GM19395 (cell line): ENCODE results near the gene APBB2.

ENCODE experiments used
- ATAC-seq: cut with Tn5 transposase; IDR thresholded peaks from one replicate; pipeline ENCODE4 v1.9.1; 2021; ENCODE audit warnings: mild to moderate bottlenecking, moderate library complexity; ENCODE audit not compliant: unreplicated experiment

Gene APBB2

DNA sequence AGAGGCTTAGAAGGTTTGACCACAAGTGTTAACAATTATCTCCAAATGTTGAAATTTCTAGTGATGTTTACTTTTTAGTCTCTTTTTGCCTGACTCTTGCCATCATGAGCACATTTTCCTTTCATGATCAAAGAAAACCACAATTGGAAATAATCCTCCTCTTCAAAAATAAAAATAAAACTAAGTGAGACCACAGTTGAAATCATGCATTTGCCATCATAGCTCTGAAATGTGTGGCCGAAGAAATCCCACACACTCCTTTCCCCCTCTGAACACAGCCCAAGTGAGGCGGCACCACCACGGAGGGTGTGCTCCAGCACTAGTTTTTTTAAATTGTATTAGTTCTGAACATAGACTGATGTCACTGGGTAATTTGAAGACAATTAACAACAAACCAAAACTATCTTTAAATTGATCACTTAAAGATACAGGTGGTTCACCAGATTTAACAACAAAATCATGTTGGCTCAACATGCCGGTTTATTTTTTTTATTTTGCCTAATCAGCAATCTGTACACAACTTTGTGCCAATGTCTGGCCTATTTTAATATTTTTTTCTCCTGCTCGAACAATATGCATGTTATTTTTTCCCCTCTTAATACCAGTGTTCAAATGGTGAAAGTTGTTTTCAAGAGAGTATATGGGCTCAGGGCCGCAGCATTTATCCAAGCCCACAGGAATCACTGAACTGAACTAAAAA lies 17.6 kb downstream of the APBB2 start:
- ATAC-seq = no peak

DNA sequence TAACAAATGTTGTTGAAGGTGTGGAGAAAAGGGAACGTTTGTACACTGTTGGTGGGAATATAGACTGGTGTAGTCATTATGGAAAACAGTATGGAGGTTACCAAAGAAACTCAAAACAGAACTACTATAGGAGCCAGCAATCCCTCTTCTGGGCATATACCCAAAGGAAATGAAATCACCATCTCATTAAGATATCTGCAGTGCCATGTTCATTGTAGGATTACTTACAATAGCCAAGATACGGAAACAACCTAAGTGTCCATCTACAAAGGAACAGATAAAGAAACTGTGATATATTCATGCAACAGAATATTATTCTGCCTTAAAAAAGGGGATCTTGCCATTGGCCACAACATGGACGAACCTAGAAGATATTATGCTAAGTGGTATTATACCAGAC lies 22.2 kb downstream of the APBB2 start:
- ATAC-seq = no peak

DNA sequence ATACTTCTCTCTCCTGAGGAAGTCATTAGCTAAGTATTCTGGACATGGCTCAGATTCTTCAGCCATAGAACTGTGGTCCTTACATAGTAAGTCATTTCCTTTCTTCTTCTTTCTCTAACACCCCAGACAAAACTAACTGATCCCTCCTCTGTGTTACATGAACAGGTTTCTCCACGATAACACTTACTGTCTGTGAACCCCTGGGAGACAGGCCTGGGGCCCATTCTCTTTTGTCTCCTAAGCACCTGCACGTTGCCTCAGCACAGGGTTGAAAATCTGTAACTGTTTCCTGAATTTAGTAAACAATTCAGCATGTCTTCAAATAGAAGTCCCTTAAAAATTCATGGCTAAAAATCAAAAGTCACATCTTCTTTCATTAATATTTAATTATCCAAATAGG lies 24.7 kb downstream of the APBB2 start:
- no peak for ATAC-seq

DNA sequence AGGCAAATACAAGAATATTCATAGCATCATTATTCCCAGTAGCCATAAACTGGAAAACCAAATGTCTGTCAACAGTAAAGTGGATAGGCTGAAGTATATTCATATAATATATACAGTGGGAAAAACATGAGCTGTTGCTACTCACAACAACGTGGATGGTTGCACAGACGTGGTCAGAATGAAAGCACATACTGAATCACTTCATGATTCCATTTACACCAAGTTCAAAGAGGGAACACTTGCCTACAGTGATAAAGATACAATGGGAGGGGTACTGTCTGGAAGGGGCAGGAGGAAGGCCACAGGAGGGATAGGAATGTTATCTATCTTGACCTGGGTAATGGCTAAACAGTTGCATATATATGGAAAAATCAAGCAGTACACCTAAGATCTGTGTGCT lies 25.3 kb downstream of the APBB2 start:
- no peak for ATAC-seq

DNA sequence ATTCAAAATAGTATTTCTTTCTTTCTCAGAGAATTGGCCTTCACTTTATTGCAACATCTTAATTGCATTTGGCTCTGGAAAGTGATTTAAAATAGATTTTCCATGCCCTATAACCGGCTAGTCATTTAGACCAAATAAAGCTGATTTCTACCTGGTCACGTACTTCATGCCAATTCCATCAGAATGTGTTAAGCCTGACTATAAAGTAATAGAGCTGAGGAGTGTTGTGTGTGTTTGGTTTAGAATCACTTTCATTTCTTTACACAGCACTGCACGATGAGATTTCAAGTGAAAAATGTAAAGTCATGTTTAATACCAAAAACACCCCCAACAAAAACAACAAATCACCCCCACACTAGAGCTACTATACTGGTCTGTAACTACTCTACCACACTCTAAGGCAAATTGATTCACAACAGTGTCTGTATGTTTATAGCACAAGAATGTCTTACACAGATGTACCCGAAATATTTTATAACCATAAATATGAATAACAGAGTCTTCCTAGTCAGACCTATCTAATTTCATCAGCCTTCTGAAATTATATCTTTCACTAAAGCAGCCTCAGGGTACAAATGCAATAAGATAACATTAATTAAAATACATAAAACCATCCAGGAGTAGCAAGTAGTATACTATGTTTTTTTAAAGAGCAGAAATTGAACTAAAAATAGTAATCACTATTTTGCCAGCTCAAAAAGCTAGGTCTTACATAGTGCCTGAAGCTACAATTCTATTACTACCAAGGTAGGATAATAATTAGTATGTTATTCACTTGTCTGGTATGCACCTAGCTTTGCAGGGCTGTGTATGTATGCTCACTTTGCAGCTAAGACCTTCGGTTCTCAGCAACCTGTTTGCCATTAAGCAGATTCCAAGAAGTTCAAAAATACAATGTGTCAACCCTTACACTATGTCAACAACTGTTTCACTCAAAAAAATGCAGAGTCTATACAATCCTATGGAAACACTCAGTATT lies 28.4 kb downstream of the APBB2 start:
- no peak for ATAC-seq

DNA sequence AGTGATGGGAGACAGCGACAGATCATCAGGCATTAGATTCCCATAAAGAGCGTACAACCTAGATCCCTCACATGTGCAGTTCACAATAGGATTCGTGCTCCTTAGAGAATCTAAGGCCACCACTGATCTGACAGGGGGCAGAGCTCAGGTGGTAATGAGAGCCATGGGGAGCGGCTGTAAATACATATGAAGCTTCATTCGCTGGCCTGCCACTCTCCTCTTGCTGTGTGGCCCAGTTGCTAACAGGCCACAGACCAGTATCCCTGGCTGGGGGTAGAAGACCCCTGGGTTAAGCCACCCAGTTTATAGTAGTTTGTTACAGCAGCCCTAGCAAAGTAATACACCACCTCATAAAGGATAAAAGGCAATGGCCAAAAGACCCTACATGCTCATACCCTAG lies 30.3 kb downstream of the APBB2 start:
- ATAC-seq = no peak

DNA sequence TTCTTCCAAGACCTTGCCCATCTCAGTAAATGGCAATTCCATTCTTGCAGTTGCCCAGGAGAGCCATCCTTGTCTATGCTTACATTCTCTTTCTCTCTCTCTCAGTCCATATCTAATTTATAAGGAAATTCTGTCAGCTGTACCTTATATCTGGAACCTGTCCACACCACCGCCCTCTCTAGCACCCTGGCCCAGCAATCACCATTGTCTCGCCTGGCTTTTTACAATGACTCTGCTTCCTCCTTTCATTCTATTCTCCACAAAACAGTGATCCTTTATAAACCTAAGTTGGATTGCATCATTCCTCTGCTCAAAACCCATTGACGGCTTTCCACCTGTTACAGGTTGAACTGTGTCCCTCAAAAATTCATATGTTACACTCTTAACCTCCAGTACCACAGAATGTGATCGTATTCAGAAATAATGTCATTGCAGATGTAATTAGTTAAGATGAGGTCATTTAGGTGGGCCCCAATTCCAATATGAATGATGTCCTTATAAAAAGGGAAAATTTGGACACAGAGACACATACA lies 31.3 kb downstream of the APBB2 start:
- no peak for ATAC-seq

DNA sequence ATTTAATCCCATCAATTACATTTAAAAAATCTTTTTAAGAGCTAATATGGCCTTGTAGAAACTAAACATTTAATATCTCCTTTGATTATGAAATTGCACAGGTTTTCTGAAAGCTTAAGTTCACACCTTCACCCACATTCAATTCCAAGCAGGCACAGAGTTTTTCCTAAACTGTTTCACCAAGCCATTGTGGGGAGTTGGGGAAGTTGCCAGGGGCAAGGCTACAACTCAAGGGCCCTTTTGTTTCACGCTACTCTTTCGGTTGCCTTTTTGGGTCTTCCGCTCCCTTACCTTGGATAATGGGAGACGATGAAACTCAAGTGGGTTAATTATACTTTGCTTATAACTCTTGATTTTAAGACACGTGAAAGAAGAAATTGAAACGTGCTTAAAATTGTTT lies 33.3 kb downstream of the APBB2 start:
- no peak for ATAC-seq

DNA sequence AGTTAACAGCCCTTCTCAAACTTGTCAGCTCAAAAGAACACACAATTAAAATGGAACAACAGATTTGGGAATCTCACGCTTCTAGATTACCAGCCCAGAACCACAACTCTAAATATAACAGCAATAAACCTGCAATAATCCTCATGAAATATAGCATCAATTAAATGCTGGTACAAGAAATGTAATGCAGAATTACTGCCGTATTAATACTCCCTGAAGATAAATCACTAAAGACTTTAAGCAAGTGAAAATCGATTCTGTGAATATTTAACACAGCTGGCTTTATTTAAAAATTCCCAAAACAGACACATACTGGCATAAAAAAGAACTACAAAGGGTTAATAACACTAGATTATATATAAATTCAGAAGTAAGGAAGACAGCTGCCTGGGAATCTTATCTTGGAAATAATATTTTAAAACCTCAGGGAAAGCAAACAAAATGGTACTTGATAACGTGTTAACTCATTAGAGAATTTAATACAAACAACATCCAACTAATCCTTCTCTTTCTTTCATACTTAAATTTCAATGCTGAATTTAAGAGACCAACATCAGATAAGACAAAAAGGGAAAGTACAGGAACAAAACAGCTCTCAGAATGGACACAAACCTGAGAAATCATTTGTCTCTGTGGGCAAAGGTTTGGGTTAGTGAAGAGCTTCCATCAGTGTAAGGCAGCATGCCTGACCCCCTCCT lies 34.7 kb downstream of the APBB2 start:
- ATAC-seq = no peak

DNA sequence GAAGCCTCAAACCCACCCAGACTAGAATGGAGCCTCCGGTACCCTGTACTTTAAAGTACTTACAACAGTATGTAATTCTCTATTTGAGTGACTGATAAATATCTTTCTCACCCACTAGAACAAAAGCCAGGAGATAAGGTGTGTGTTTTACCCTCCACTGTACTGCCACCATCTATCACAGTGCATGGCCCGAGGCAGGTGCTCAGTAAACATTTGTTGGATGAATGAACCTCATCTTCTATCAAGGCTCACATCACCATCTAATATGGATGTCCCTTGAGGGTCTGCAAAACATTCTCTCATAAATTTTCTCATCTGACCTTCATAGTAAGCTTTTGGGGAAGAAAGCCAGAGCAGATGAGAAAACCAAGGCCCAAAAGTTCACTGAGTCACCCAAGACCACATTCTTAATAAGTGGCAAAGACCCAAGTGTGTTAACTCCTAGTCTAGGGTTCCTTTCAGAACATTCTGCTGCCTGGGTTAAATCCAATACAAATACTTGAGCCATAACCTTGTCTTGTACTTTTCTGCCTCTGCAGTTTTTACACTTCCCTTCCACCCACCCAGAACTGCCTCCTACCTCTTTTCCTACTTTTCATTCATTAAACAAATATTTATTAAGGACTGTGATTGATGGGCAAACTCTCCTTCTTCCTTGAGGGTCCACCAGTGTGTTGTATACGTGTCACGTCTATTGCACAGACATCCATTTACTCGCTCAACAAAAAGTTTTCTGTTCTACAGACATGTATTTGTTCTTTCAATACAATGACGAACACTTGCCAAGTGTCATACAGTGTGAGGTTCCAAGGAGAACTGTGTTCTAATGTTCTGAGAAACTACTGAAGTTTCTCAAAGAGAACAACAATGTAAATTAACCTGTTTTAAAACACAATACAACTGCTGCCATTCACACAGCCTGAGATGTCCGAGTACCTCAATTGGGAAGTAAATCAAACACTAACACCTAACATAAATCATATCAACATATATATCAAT lies 35.7 kb downstream of the APBB2 start:
- no peak for ATAC-seq

DNA sequence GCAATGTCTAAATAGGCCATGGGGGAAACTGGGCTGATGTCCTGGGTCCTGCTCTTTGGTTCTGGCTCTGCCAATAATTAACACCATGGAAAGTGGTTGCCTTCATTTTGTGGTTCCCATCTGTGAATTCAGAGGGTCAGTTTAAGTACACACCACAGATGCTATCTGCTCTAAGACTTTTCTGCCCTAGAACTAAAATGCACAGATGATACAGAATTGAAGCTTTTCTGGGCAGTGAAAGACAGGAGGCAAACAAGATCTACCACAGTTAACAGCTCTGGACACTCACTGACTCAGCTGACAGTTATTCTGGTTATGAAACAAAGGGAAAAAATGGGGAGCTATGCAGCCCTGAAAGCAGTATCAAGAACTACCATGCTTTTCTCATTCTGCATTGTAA lies 37.3 kb downstream of the APBB2 start:
- ATAC-seq = no peak

DNA sequence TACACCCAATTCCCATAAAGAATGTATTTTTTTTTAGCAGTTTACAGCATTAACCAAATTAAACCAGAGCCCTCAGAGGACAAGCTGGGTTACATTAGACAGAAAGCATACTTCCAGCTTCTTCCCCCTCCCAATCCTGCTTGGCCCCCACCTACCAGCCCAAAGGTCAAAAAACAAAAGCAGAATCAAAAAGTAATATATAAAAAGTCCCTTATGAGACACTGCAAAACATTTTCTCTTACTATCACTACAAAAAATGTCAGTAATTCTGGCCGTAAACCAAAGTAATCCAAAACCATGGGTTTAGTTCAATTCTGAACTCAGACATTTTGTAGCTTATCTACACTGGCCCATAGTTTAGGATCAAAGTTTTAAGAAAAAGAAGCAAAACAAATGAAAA lies 38.0 kb downstream of the APBB2 start:
- ATAC-seq = no peak

DNA sequence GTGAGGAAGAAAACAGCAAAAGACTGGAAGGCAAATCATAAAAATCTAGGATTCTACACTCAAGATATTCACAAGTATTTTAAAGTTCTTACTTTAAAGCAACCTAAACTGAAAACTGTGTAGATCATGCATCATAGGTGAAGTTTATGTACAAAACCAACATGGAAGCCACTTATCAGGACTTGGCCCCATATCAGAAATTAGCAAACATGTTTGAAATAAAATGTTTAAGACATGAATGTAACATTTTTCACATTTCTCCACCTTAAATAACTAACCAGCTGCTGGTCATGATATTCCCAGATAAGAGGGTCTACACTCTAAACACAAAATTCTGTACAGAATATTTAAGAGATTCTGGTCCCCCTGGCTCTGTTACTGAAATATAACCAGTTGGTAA lies 38.5 kb downstream of the APBB2 start:
- ATAC-seq = no peak

DNA sequence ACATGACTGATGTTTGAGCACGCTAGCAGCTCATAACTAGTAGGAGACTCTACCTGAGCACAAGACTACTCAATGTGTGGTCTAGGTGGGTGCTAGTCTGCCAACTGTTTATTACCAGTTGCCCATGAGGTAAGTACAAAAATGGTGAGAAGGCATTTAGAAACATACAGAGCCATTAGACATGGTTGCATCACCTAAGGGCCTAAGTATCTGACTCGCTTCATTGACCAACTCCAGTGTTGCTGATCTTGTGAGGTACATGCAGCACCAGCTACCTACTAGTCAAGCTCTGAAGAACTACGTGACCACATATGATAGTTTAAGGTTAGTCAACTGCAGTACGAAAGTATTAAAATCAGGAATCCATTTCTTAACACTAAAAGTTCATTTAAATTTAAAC lies 39.9 kb downstream of the APBB2 start:
- no peak for ATAC-seq

DNA sequence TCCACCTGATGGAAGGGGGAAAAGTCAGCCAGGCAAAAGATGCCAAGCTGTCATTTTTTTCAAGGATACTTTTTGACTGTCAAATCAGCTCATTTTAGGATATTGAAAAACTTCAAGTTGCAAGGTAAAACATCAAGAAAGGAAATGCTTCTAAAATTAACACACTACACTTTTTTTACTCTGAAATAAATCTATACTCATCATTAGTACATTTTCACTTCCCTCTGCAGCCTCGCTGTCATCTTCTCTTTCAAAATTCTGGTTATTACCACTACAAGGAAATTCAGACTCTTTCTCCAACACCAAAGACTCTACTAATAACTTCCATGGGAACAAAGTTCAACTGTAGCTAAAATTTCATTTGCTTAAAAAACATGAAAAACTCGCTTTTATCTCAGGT lies 41.6 kb downstream of the APBB2 start:
- no peak for ATAC-seq

DNA sequence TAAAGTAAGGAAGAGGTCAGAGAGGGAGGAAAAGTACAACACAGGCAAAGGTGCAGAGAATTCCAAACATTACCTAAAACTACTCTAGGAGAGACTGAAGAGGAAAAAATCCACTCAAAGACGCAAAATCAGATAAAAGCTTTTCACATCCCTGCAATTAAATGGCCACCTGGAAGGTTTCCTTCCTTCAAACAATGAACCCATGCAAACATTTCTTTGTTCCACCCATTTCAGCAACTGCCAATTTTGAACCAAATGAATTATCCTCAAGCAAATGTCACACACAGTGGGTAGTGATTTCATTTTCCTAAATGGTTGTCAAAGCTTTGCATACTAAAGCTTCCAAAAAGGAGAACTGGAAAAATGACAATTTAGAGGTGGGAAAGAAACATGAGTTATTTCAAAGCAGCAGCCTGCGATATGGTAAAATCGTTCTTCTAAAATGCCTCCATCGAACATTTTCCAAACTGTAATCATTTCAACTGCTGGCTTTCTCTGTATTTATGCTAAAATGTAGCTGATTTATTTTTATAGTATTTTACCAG lies 45.0 kb downstream of the APBB2 start:
- ATAC-seq = no peak

DNA sequence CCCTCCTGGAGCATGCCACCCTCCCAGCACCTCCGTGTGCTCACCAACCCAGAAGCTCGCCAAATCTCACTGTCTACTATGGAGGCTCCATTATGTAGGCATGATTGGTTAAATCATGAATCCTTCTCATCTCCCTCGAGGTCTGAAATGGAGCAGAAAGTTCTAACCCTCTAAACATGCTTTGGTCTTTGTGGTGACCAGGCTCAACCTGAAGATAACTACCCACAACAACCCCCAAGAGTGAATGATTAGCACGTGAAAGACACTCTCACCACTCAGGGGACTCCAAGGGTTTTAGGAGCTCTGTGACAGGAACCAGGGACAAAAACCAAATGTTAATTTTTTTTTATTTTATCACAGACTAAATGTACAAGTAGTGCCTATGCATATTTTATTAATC lies 47.2 kb downstream of the APBB2 start:
- no peak for ATAC-seq

DNA sequence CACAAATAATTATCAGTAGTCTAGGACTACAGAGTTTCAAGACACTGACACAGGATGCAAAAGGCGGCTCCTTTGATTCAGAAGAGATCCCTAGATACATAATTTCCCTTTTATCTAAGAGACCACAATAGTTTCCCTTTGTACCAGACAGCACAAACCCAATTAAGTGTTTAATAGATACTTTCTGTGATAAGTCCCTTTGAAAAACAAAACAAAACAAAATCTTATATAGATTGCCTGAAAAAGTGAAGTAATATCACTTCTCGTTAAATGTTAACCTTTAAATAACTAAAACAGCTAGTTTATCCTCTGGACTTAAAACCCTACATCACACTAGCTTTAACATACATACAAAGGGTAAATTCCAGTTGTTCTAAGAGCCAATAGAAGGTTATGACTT lies 49.9 kb downstream of the APBB2 start:
- ATAC-seq = no peak

DNA sequence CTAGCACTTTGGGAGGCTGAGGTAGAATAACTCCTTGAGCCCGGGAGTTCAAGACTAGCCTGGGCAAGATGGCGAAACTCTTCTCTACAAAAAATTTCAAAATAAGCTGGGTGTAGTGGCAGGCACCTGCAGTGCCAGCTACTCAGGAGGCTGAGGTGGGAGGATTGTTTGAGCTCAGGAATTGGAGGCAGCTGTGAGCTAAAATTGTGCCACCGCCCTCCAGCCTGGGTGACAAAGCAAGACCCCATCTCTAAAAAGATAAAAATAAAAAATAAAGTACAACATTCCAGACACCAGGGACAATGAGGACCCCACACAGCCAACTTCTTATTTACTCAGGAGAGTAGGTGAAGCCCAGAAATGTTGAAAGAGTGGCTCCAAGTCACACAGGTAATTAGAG lies 53.0 kb downstream of the APBB2 start:
- ATAC-seq = no peak

DNA sequence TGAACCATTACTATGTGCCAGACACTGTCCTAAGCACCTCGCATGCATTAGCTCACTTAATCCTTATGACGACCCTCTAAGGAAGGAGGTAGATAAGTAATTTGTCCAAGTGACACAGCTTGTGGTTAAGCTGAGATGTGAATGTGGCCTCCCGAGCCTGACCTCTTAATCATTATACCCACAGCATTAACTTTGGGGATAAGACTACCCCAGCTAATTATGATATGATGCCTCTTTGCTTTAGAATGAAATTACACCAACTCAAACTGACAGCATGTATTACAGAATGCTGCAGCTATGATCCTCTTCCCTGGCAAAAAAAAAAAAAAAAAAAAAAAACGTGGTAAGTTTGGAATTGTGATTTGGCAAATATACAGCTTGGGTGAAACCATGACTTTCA lies 53.5 kb downstream of the APBB2 start:
- ATAC-seq = no peak
